Measurements from ENCODE around the gene RSAD1.

GRCh38 chr17:50527155-50527762 is 48.6 kb downstream of the RSAD1 start:
- no peak for TF ChIP-seq POLR2A (IDR thresholded peaks at IDR 0.05)
- TF ChIP-seq, protein P1, sequence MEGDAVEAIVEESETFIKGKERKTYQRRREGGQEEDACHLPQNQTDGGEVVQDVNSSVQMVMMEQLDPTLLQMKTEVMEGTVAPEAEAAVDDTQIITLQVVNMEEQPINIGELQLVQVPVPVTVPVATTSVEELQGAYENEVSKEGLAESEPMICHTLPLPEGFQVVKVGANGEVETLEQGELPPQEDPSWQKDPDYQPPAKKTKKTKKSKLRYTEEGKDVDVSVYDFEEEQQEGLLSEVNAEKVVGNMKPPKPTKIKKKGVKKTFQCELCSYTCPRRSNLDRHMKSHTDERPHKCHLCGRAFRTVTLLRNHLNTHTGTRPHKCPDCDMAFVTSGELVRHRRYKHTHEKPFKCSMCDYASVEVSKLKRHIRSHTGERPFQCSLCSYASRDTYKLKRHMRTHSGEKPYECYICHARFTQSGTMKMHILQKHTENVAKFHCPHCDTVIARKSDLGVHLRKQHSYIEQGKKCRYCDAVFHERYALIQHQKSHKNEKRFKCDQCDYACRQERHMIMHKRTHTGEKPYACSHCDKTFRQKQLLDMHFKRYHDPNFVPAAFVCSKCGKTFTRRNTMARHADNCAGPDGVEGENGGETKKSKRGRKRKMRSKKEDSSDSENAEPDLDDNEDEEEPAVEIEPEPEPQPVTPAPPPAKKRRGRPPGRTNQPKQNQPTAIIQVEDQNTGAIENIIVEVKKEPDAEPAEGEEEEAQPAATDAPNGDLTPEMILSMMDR (IDR thresholded peaks at IDR 0.05): no peak
